Left renal pelvis (tissue), 4 donors: Measurements from ENCODE around the gene PNCK. TPM values are rescaled to one million over a fixed set of nuclear protein-coding genes. Genes with fewer than 3 reads are reported as not detected.

Source experiments
- polyA plus RNA-seq, 4 donors: library from polyadenylated mRNA; unstranded; fragments of 120-200 nt; gene quantifications; one replicate each; pipeline ENCODE4 v1.2.1, GENCODE V29; 2013; ENCODE audit not compliant: insufficient read length in 4 of 4

Gene PNCK
- polyA plus RNA-seq, 4 donors = 1.7 to 10.1 (median 7.8) TPM

Other genes starting within 250 kb of the PNCK start
- gene TREX2, start 227.8 kb downstream of the PNCK start, polyA plus RNA-seq = under 1 TPM; 0.14 to 0.53 (median 0.35) TPM
- gene HAUS7, start 203.2 kb downstream of the PNCK start, polyA plus RNA-seq = 10 to 100 TPM; 20.5 to 25.8 (median 25.5) TPM
- 100 to 1,000 TPM; 114 to 218 (median 181) TPM for gene BGN, start 178.8 kb downstream of the PNCK start, polyA plus RNA-seq
- under 1 TPM; 0.10 to 0.32 (median 0.22) TPM for gene ATP2B3, start 156.2 kb downstream of the PNCK start, polyA plus RNA-seq
- gene CCNQ, start 74.7 kb downstream of the PNCK start, polyA plus RNA-seq = 10 to 100 TPM; 13.5 to 20.7 (median 17.9) TPM
- gene DUSP9, start 26.6 kb downstream of the PNCK start, polyA plus RNA-seq = 10 to 100 TPM in 3 of 4 donors, 1 to 10 TPM in 1; 2.7 to 52.1 (median 44.9) TPM
- gene SLC6A8, start 14.1 kb upstream of the PNCK start, polyA plus RNA-seq = 10 to 100 TPM; 16.8 to 64.5 (median 46.2) TPM
- 100 to 1,000 TPM; 100 to 199 (median 181) TPM for gene BCAP31, start 50.6 kb upstream of the PNCK start, polyA plus RNA-seq
- 1 to 10 TPM; 7.0 to 9.6 (median 8.0) TPM for gene ABCD1, start 51.0 kb upstream of the PNCK start, polyA plus RNA-seq
- gene PLXNB3, start 90.4 kb upstream of the PNCK start, polyA plus RNA-seq = 1 to 10 TPM in 3 of 4 donors, under 1 TPM in 1; 0.76 to 2.1 (median 1.5) TPM
- 1 to 10 TPM in 3 of 4 donors, under 1 TPM in 1; 0.65 to 6.7 (median 1.9) TPM for gene SRPK3, start 107.2 kb upstream of the PNCK start, polyA plus RNA-seq
- 10 to 100 TPM; 59.4 to 95.2 (median 71.3) TPM for gene IDH3G, start 120.6 kb upstream of the PNCK start, polyA plus RNA-seq
- gene SSR4, start 120.9 kb upstream of the PNCK start, polyA plus RNA-seq = 100 to 1,000 TPM; 133 to 167 (median 150) TPM
- 10 to 100 TPM in 2 of 4 donors, 1 to 10 TPM in 2; 6.9 to 13.7 (median 9.6) TPM for gene PDZD4, start 156.7 kb upstream of the PNCK start, polyA plus RNA-seq
- gene L1CAM, start 212.4 kb upstream of the PNCK start, polyA plus RNA-seq = 10 to 100 TPM in 3 of 4 donors, 1 to 10 TPM in 1; 1.9 to 67.6 (median 44.6) TPM
- gene AVPR2, start 230.9 kb upstream of the PNCK start, polyA plus RNA-seq = 1 to 10 TPM in 3 of 4 donors, under 1 TPM in 1; 0.15 to 6.1 (median 1.9) TPM